ENCODE data around the gene ATP6V0E1.

Gene ATP6V0E1

DNA sequence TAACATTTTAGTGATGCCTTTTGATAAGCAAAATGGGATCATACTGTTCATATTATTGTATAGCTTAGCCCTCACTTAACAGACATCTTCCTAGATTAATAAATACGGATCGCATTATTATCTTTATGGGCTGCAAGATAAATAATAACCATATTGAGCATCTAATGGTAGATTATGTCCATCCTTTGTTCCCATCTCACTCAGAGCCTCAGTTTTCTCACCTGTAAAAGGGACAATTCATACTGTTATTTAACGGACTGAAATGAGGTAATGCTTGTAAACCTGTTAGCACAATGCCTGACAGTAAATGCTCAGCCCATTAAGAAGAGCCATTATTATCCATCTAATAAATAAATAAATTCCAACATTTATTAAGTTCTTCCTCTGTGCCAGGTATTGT lies 27.3 kb upstream of the ATP6V0E1 start:
- TF ChIP-seq, protein P1, sequence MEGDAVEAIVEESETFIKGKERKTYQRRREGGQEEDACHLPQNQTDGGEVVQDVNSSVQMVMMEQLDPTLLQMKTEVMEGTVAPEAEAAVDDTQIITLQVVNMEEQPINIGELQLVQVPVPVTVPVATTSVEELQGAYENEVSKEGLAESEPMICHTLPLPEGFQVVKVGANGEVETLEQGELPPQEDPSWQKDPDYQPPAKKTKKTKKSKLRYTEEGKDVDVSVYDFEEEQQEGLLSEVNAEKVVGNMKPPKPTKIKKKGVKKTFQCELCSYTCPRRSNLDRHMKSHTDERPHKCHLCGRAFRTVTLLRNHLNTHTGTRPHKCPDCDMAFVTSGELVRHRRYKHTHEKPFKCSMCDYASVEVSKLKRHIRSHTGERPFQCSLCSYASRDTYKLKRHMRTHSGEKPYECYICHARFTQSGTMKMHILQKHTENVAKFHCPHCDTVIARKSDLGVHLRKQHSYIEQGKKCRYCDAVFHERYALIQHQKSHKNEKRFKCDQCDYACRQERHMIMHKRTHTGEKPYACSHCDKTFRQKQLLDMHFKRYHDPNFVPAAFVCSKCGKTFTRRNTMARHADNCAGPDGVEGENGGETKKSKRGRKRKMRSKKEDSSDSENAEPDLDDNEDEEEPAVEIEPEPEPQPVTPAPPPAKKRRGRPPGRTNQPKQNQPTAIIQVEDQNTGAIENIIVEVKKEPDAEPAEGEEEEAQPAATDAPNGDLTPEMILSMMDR (IDR thresholded peaks at IDR 0.05; ENCODE audit: low read depth, low read length) = no peak

DNA sequence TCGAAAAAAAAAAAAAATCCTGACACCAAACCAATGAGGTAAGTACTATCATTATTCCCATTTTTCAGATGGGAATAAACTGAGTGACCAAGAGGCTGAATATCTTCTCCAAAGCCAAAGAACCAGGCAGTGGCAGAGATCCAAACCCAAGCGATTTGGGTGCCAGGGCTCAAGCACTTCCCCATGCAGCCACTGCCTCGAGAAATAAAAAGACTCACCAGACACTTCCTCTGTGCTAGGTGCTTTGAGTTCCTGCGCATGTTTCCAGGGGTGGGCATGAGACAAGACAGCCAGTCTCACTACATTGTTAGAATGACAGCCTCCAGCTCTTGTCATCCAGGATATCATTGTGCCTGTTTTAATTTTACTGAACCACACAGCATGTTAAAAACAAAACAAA lies 26.6 kb upstream of the ATP6V0E1 start:
- DNase-seq (ENCODE audit: extremely low read depth, low read depth) = no peak
- TF ChIP-seq, protein P1 (IDR thresholded peaks at IDR 0.05; ENCODE audit: low read depth, low read length) = no peak

More for the DNA sequence above, 27.3 kb upstream of the ATP6V0E1 start:
- DNase-seq (ENCODE audit: extremely low read depth, low read depth) = no peak

DNA sequence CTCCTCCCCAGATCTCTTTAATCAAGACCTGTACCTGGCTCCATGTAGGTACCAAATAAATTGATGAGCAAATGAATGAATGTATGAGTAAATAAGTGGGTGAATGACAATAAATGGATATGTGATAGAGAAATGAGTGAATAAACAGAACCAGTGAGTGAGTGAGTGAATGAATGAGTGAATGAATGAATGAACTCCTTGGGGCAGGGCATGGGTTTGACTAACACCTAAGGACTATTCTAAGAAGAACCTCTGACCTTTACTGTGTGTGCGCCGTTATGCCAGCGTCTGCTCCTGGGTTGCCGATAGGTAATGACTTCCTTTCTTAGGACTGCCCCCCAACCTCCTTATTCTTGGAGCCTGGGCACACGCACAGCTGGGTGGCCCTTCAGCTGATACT lies 26.1 kb upstream of the ATP6V0E1 start:
- TF ChIP-seq, protein P1 (IDR thresholded peaks at IDR 0.05; ENCODE audit: low read depth, low read length) = no peak
- DNase-seq (ENCODE audit: extremely low read depth, low read depth) = no peak

DNA sequence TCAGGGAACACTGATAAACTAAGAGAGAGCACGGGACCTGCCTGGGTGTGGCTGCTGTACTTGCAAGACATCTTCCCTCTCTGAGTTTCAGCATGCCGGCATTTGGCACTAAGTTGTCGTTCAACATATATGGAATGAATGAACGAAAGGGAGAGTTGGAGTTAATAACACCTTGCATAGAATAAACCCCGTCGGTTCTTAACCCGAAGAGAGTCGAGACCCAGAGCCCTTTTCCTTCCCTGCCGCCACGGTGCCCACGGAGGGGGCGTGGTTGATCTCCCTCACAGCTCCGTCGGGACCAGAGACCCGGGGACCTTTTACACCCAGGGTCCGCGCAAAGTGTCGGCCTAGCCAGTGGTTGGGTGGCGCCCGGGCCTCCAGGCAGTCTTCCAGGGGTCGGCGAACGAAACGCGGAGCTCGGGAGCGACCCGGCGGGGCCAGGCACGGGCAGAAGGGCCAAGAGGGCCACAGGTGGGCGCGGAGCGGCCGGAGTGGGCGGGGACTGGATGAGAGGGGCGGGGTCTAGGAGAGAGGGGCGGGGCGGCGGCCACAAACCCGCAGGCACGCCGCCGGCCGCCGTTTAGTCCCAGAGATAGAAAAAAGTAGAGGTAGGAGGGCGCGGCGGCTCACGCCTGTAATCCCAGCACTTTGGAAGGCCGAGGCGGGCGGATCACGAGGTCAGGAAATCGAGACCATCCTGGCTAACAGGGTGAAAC lies 25.1 kb upstream of the ATP6V0E1 start:
- DNase-seq (ENCODE audit: extremely low read depth, low read depth) = no peak
- TF ChIP-seq, protein P1 (IDR thresholded peaks at IDR 0.05; ENCODE audit: low read depth, low read length) = no peak

DNA sequence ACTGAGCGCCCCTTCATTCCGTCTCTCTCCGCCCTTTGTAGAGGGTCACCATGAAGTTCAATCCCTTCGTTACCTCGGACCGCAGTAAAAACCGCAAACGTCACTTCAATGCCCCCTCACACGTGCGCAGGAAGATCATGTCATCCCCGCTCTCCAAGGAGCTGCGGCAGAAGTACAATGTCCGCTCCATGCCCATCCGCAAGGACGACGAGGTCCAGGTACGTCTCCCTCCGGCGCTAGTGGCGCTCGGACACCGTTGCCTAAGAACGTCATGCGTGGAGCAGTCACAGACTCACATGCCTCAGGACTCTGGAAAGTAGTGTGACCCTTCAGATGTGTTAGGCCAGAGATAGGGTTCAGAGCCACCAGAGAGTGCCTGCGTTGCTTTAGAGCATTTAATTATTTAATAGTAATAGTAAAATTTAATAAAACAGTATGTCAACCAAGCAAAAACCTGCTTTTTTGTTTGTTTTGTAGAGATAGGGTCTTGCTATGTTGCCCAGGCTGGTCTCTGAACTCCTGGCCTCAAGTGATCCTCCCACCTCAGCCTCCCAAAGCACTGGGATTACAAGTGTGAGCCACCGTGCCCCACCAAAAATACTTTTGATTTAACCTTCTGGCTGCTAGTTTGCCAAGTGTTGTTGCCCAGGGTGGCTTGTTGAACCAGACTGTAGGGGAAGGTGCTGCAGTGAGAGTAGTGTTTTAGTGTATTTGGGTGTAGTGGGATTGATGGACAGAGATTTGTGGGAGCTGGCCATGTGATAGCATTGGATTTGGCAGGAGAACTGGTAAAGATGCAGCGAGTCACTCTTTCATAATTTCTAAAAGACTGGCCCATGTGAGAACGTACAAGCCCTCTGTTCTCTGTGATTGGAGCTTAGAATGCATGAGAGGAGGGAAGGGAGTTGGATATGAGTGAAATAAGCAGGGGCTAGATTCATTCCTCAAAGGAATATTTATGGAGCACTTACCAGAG lies 23.5 kb upstream of the ATP6V0E1 start:
- TF ChIP-seq, protein P1 (IDR thresholded peaks at IDR 0.05; ENCODE audit: low read depth, low read length) = no peak
- DNase-seq (ENCODE audit: extremely low read depth, low read depth) = no peak

DNA sequence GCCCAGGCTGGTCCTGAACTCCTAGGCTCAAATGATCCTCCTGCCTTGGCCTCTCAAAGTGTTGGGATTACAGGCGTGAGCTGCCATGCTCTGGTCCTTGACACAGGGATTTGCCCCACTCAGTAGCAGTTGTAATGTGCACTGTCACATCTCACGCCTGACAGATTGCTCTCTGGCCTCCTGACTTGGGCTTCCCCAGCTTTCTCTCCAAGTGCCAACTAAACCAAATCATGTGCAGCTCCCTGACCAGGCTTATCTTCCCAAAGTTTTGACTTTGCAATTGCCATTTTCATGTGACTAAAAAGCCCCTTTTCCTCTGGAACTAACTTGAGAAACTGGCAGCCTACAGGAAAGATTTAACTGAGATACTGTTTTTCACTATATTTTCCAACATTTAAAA lies 13.7 kb upstream of the ATP6V0E1 start:
- no peak for DNase-seq (ENCODE audit: extremely low read depth, low read depth)
- TF ChIP-seq, protein P1 (IDR thresholded peaks at IDR 0.05; ENCODE audit: low read depth, low read length) = no peak

DNA sequence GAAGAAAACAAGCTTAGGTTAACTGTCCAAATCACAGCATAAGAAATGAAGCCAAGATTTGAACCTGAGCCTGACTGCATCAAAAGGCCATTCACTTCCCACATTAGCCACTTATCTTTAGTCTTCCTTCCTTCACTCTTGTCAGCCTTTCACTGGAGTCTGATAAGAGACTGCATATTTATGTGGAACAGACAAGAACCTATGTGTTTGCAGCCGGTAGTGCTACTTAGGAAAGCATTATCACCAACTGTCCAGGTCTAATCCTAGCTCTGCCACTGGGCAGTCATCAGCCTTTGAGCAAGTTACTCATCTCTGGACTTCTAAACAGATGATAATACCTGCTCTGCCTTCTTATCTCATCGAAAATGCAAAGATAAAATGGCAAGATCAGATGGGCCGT lies 12.1 kb upstream of the ATP6V0E1 start:
- no peak for DNase-seq (ENCODE audit: extremely low read depth, low read depth)
- TF ChIP-seq, protein P1 (IDR thresholded peaks at IDR 0.05; ENCODE audit: low read depth, low read length) = no peak
